Psoas muscle (tissue), 8 donors: ENCODE data around the gene COL27A1. TPM values are rescaled to one million over a fixed set of nuclear protein-coding genes. Genes with fewer than 3 reads are reported as not detected.

Experiments used
- ATAC-seq, 4 donors: fragments of 200-7000 bp; cut with Tn5 transposase; one replicate each; pipeline ENCODE4 v1.9.1; 2020; ENCODE audit warnings: moderate library complexity in 3 of 4, mild to moderate bottlenecking in 2 of 4
- DNase-seq, 2 donors: peaks; one replicate each; pipeline ENCODE4 v3.0.0-alpha.2; 2020
- H3K27ac ChIP-seq: fragments of 200-600 bp; one replicate; pipeline ENCODE4 v1.8.0; 2022
- H3K27me3 ChIP-seq, 3 donors: fragments of 200-600 bp in 1 of 3; one replicate each; pipeline versions ENCODE4 v1.6.1 to v1.8.0; 2013 to 2022; ENCODE audit warnings: low read length in 2 of 3, mild to moderate bottlenecking in 2 of 3, moderate library complexity in 1 of 3; ENCODE audit not compliant: insufficient read depth in 3 of 3
- H3K36me3 ChIP-seq, 2 donors: fragments of 200-600 bp in 1 of 2; one replicate each; pipeline versions ENCODE4 v1.6.1 to v1.8.0; 2013 to 2022; ENCODE audit warnings: low read depth in 1 of 2, mild to moderate bottlenecking in 1 of 2, moderate library complexity in 1 of 2; ENCODE audit not compliant: insufficient read depth in 1 of 2
- H3K4me1 ChIP-seq: fragments of 200-600 bp; one replicate; pipeline ENCODE4 v1.8.0; 2022
- H3K4me3 ChIP-seq: fragments of 200-600 bp; one replicate; pipeline ENCODE4 v1.8.0; 2022; ENCODE audit warnings: mild to moderate bottlenecking
- H3K9me3 ChIP-seq: fragments of 200-600 bp; one replicate; pipeline ENCODE4 v1.8.0; 2022
- WGBS, 3 donors: extraction: QIAGEN DNeasy Blood & Tissue Kit; methylation state at CpG; one replicate each; pipeline versions ENCODE4 v1.1.6 to v1.1.7; 2013; 5-methylcytosine and 5-hydroxymethylcytosine counted together
- intact Hi-C, 2 donors: fragments of 100-400 bp; cut with DNase I; formaldehyde crosslinking; loops; one replicate each; pipeline versions ENCODE4 v1.11.0 to v1.14.2; 2022
- polyA plus RNA-seq, 3 donors: library from polyadenylated mRNA; stranded (reverse); fragments of 200-250 nt; gene quantifications; one replicate each; pipeline ENCODE4 v1.2.3, GENCODE V29; 2013
- total RNA-seq, 4 donors: library from RNA; stranded (reverse); fragmentation: NEBNext Ultra II Directional in 2 of 4; extraction: Animal tissue kit (Norgen Biotek cat#: 25700) in 2 of 4; gene quantifications; one replicate each; pipeline versions ENCODE4 v1.2.1 to v1.2.4, GENCODE V29; 2021 to 2023
- TF ChIP-seq, protein P1 (sequence below): fragments of 200-600 bp; IDR thresholded peaks from one replicate; pipeline ENCODE4 v1.8.0; 2022; ENCODE audit warnings: antibody characterized with exemption
- donor health status: healthy with polysubstance abuse.
- donor health status: DM: no; HTN: no; CAD: no; lungs with moderate emphysema.
- donor health status: Bipolar disorder and iron deficiency.
- donor health status: healthy.
- donor health status: DM: yes; HTN: yes; CAD: no.
- donor health status: DM: no; HTN: no; CAD: no.
- donor health status: DM: no; HTN: no; CAD: no.
- donor health status: DM: yes; HTN: yes; CAD: no.

The COL27A1 gene
- total and polyA plus RNA-seq, 7 donors: 1.1 to 8.5 (median 3.9) TPM

DNA sequence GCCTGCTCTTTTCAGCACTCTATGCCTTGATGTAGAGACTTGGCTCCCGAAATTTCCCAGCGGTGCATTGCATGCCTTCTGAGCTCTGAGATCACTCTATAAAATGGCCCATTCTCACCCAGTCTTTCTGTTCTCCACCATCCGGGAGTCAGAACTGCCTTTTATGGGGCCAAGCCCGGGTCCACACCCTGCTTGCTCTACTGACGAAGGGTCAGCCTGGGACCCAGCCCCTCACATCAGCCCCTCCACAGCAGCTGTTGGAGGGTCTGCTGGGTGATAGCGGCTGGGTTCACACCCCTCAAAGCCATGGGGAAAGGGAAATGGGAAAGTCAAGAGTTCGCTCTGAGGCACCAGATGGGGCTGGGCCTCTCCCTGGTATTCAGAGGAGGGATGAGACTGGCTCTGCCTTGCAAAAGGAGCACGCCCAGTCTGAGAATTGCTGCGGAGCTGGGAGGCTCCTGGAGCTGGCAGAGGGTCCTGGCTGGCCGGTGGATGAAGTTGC is 101.5 kb downstream of the COL27A1 start:
- Histone ChIP-seq H3K36me3 (no peaks in the 10 kb centered on the region), H3K9me3 (no peaks in the 10 kb centered on the region), H3K27ac (no peak overlapping the region), H3K27me3 (no peaks in the 10 kb centered on the region), H3K4me1 (peaks cover 4% of the 10 kb centered on the region), H3K4me3 (no peak overlapping the region)
- intact Hi-C loops: no loop called here
- WGBS, 3 donors: 85 to 93% (median 88%) methylated on average over 10 of the region's 10 CpGs
- TF ChIP-seq, protein P1, sequence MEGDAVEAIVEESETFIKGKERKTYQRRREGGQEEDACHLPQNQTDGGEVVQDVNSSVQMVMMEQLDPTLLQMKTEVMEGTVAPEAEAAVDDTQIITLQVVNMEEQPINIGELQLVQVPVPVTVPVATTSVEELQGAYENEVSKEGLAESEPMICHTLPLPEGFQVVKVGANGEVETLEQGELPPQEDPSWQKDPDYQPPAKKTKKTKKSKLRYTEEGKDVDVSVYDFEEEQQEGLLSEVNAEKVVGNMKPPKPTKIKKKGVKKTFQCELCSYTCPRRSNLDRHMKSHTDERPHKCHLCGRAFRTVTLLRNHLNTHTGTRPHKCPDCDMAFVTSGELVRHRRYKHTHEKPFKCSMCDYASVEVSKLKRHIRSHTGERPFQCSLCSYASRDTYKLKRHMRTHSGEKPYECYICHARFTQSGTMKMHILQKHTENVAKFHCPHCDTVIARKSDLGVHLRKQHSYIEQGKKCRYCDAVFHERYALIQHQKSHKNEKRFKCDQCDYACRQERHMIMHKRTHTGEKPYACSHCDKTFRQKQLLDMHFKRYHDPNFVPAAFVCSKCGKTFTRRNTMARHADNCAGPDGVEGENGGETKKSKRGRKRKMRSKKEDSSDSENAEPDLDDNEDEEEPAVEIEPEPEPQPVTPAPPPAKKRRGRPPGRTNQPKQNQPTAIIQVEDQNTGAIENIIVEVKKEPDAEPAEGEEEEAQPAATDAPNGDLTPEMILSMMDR: no peak
- DNase-seq (no peak), ATAC-seq (no peak)

GRCh38 chr9:114258218-114258617 is 102.9 kb downstream of the COL27A1 start:
- ATAC-seq (no peak), DNase-seq (no peak)
- WGBS, 3 donors: 82 to 92% (median 89%) methylated on average over 10 of the region's 10 CpGs
- Histone ChIP-seq H3K27ac (no peak overlapping the region), H3K4me1 (peaks cover 7% of the 10 kb centered on the region), H3K4me3 (no peak overlapping the region), H3K9me3 (no peaks in the 10 kb centered on the region), H3K27me3 (no peaks in the 10 kb centered on the region), H3K36me3 (no peaks in the 10 kb centered on the region)
- intact Hi-C loops: no loop called here
- TF ChIP-seq, protein P1: no peak

GRCh38 chr9:114258866-114259797 is 103.8 kb downstream of the COL27A1 start:
- H3K27ac ChIP-seq: no peak overlapping the region
- 84 to 86% (median 85%) methylated on average over 6 of the region's 6 CpGs for WGBS, 3 donors
- no peaks in the 10 kb centered on the region for H3K36me3 ChIP-seq
- peaks cover 7% of the 10 kb centered on the region for H3K4me1 ChIP-seq
- no peak overlapping the region for H3K4me3 ChIP-seq
- no peaks in the 10 kb centered on the region for H3K27me3 ChIP-seq
- H3K9me3 ChIP-seq: no peaks in the 10 kb centered on the region
- TF ChIP-seq, protein P1: no peak
- ATAC-seq: no peak
- DNase-seq: no peak
- intact Hi-C loops: no loop called here

GRCh38 chr9:114259798-114260523 is 104.6 kb downstream of the COL27A1 start:
- no peaks in the 10 kb centered on the region for H3K27me3 ChIP-seq
- H3K4me3 ChIP-seq: no peak overlapping the region
- no peak overlapping the region for H3K27ac ChIP-seq
- intact Hi-C loops: no loop called here
- DNase-seq: no peak
- H3K36me3 ChIP-seq: no peaks in the 10 kb centered on the region
- ATAC-seq: no peak
- 63 to 75% (median 69%) methylated on average over 15 of the region's 15 CpGs for WGBS, 3 donors
- H3K4me1 ChIP-seq: peaks cover 7% of the 10 kb centered on the region
- no peaks in the 10 kb centered on the region for H3K9me3 ChIP-seq
- TF ChIP-seq, protein P1: no peak
